Coronary artery (tissue), 2 donors: ENCODE data around the gene NLRP3.

Experiments
- DNase-seq: peaks from one replicate; pipeline ENCODE4 v3.0.0-alpha.2; 2017; ENCODE audit warnings: low spot score
- H3K27ac ChIP-seq, 2 donors: fragments of 200-600 bp; sonication (generic); one replicate each; pipeline ENCODE4 v1.5.1; 2016 to 2019
- H3K4me3 ChIP-seq: fragments of 200-600 bp; sonication (generic); 2 replicates; pipeline ENCODE4 v1.5.1; 2016; ENCODE audit warnings: mild to moderate bottlenecking, moderate library complexity
- TF ChIP-seq, protein P1 (sequence below): fragments of 200-600 bp; sonication (generic); IDR thresholded peaks from one replicate; pipeline ENCODE4 v1.5.1; 2019; ENCODE audit warnings: antibody characterized with exemption

Gene NLRP3

GRCh38 chr1:247441606-247442005 is 25.6 kb downstream of the NLRP3 start:
- Histone ChIP-seq H3K27ac (no peak overlapping the region), H3K4me3 (no peak overlapping the region)
- TF ChIP-seq, protein P1, sequence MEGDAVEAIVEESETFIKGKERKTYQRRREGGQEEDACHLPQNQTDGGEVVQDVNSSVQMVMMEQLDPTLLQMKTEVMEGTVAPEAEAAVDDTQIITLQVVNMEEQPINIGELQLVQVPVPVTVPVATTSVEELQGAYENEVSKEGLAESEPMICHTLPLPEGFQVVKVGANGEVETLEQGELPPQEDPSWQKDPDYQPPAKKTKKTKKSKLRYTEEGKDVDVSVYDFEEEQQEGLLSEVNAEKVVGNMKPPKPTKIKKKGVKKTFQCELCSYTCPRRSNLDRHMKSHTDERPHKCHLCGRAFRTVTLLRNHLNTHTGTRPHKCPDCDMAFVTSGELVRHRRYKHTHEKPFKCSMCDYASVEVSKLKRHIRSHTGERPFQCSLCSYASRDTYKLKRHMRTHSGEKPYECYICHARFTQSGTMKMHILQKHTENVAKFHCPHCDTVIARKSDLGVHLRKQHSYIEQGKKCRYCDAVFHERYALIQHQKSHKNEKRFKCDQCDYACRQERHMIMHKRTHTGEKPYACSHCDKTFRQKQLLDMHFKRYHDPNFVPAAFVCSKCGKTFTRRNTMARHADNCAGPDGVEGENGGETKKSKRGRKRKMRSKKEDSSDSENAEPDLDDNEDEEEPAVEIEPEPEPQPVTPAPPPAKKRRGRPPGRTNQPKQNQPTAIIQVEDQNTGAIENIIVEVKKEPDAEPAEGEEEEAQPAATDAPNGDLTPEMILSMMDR: no peak
- DNase-seq: no peak

DNA sequence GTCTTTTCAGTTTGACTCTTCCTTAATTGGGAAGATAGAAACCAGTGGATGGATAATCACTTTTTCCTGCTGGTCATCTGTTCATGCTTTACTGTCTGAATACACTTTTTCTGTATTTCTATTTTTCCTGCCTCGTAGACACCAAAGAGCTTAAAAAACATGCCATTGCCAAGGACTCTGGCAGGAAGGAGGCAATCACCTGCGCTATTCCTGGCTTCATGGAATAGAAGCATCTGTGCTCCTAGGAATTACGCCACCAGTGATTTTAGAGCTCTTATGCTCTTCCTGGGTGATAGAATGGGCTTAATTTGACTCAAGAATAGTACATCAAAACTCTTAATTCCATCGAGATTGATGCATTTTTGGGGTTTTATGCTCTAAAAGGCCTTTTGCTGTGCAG is 26.2 kb downstream of the NLRP3 start:
- Histone ChIP-seq H3K27ac (no peak overlapping the region), H3K4me3 (no peak overlapping the region)
- DNase-seq: no peak
- TF ChIP-seq, protein P1: no peak

- H3K4me3 ChIP-seq: no peak overlapping the region
- peak; percentile 12 for DNase-seq
- TF ChIP-seq, protein P1: no peak
- no peak overlapping the region for H3K27ac ChIP-seq
Observed at GRCh38 chr1:247443641-247444040, 27.7 kb downstream of the NLRP3 start.

DNA sequence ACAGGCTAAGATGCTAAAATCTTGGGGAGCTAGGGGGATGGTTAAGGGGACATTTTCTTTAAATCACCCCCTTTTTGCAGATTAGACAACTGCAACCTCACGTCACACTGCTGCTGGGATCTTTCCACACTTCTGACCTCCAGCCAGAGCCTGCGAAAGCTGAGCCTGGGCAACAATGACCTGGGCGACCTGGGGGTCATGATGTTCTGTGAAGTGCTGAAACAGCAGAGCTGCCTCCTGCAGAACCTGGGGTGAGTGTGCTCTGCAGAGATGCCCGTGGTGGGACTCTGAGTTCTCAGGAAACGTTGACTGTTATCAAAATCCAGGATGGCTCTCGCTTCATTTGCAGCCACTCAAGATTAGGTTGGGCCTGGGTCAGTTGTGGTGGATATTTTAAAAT is 28.6 kb downstream of the NLRP3 start:
- Histone ChIP-seq H3K27ac (no peak overlapping the region), H3K4me3 (no peak overlapping the region)
- TF ChIP-seq, protein P1: no peak
- peak; percentile 31 for DNase-seq

DNA sequence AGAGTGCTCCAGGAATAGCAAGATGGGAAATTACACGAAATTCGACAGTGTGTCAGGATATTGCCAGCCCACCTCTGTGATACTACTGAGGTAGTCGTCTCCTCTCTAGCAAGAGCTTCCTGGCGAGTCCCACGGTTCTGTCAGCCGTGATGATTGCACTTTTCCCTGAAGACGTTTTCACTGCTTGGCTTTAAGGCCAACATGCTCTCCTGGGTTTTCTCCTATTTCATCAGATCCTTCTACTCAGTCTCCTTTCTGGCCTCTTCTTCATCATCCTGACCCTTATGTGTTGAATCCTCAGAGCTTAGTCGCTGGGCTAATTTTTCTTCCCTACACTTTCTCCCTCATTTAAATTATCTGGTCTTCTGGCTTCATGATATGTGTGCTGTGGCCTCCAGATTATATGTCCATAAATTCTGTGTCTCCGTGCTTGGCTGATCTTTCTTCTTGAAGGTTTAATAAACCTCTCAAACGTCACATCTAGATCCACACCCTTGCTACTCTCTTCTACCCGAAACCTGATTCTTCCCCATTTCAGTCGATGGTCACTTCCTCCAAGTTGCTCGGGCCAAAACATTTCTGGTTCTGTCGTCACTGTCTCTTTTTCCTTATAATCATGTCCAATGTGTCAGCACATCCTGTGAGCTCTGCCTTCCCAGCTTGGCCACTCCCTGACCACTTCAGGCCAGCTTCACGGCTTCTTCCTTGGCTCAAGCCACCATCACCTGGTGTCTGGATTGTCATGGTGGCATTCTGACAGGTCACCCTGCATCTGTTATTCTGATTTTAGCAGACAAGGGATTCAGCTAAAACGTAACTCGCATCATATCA is 29.8 kb downstream of the NLRP3 start:
- H3K27ac ChIP-seq: no peak overlapping the region
- H3K4me3 ChIP-seq: no peak overlapping the region
- TF ChIP-seq, protein P1: no peak
- DNase-seq: peak; percentile 63

GRCh38 chr1:247447162-247447909 is 31.4 kb downstream of the NLRP3 start:
- H3K27ac ChIP-seq: no peak overlapping the region
- peak overlapping the region; percentile 64 for H3K4me3 ChIP-seq
- no peak for DNase-seq
- TF ChIP-seq, protein P1: no peak
